Measurements from ENCODE around the gene DDX20.
A peak's percentile ranks its signal among the peaks of the same experiment; 100 is the strongest.
"Not testable (repeated sequence)": the region's sequence is repeated elsewhere in the genome, so short reads cannot be mapped to it uniquely, and the experiment has no call there.

DDX20 gene

DNA sequence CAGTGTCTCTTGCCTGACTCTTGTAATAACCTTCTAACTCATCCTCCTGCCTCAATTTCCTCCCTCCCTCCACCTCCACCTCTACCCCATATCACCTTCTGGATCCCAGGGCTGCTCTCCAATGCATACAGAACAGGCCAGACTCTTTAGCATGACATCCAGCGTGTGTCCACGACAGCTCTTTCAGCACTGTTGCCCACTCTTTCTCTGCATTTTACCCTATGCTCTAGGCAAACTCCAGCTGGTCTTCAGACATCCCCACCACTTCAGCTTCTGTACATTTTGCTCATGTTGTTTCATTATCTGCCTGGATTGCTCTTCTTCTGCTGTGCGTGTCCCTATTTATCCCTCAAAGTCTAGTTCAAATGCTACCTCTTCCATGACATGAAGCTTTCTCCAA, 21.3 kb upstream of the DDX20 start:
- no peak for DNase-seq

DNA sequence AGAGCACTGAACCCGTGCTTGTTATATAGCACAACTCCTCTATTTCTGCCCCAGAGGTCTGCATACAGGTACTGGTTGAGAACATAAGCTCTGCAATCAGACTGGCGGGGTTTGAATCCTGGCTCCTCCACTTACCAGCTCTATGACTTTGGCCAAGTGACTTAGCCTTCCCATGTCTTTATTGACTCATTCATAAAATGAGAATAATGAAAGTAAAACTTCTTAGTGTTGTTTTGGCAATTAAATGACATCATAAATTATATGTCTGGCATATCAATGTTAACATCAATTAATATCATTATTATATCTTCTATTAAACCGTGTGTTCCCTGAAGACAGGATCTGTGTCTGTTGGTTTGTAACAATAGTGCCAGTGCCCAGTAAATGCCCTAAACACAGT, 20.8 kb upstream of the DDX20 start:
- no peak for DNase-seq

DNA sequence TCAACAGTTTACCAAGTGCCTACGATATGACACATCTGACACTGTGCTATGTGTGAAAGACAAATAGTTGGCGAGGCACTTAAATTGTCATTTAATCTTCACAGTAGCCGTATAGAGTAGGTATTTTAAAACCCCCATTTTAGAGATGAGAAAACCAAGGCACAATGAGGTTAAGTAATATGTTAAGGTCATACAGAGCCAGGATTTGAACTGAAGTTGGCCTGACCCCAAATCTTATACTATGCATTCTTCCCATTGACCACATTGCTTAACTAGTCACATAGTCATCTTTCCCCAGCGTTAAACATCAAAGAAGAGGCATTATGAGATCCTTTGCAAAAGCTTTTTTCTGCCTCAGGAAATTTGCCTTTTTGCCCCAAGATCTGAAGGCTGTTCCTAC, 20.4 kb upstream of the DDX20 start:
- no peak for DNase-seq

DNA sequence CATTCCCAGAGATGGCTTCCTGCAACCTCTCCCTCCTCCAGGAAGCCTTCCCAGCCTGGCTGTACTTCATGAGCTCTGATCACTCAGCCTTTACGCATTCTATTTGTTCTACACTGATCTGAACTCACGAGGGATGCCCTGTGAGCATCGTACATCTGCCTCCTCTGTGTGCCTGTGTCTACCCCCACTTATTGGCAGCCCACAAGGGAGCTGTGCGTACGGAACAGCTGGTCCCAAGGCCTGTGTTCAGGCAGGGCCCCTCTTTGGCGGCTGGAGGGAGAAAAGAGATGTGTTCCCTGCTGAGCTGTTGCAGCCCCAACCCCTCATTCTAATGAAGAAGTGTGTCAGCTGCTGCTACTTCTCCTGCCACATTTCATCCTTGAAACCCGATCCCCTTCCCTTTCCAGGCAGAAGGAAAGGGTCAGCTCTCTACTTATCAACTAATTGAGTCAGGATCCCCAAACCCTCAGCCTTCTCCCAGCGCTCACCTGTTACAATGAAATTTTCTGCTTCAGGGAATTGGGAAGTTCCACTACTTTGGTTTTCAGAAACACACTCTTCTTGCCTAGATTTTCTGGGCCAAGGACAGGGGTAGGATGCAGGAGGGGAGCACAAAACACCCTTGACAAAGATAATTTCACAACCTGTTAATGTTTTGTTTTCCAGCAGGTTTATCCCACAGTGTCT, 19.7 kb upstream of the DDX20 start:
- no peak for DNase-seq

DNA sequence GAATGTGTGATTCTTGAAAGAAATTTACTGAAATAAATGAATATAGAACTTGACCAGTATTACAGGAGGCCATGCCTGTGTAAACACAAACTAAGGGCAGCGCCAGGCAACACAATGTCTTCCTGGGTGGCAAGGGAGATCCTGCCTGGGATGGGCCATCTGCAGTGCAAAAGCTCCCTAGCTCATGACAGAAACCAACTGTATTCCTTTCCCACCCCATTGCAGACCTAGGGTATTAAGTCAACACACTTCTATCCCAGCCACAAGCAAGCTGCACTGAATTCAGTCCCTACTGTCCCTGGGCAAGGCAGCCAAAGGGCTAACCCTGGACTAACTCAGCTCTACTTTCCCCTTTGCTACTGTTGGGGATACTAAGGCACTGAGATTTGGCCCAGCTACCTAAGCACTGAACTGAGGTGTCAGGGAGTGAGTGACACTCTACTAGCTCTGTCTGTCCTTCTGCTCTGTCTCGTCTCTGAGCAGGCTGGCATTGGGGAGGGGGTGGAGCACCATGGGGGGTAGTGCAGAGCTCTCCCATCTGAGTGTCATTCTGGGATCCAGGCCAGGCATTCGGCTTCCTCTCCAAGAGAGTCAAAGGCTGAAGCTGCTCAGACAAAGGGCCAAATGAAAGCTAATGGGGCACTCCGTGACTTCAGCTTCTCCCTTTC, 19.0 kb upstream of the DDX20 start:
- DNase-seq, result no peak

DNA sequence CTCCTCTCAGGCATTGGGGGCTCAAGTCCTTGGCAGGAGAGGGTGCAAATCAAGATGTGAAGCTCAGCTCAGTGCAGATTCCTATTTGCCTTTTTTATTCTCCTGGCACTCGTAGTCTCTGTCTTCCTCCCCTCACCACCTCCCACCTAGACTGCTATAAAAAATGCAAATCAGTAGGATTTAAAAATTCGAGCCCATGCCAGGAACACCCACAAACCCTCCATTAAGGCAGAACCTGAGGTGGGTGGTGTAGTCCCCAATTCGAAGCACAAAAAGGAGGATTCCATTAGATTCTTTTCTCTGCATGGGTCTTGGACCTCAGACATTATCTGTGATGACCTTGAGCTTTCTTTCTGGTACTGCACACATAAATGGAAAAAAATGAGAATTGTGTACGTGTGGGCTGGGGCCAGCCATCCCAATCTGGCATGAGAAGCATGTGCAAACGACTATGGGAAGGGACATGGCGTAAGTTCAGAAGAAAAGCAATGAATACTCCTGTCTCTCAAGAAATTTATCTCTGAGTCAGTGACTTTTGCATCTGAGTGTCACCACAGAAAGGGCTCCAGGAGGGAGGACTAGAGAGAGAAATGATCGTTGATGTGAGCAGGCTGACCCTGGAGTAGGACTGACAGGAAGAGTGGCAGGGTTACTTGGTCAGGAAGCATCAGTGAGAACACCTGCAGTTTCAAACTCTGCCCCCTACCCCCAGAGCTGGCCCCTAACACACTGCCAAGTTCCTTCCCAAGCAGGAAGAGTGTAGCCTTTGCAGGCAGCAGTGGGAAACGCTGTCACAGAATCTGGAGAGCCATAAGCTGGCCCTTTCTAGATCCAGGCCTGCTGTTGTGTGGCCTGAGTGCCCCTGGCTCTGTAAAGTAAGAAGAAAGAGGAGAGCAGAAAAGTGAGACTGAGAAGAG, 18.2 kb upstream of the DDX20 start:
- no peak for DNase-seq

DNA sequence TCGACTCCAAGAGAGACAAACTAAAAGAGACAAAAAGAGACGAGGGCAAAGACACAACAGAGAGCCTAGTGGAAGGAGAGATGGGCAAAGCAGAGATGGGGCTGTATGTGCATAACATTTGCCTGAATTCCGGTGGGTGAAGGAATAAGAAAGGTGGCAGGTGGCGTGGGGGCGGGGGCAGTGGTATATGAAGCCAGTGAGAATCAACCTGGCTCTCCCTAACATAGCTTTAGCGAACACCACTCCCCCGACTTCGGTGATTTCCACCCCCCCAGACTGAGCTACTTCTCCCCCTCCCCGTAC, 17.6 kb upstream of the DDX20 start:
- DNase-seq, result no peak

DNA sequence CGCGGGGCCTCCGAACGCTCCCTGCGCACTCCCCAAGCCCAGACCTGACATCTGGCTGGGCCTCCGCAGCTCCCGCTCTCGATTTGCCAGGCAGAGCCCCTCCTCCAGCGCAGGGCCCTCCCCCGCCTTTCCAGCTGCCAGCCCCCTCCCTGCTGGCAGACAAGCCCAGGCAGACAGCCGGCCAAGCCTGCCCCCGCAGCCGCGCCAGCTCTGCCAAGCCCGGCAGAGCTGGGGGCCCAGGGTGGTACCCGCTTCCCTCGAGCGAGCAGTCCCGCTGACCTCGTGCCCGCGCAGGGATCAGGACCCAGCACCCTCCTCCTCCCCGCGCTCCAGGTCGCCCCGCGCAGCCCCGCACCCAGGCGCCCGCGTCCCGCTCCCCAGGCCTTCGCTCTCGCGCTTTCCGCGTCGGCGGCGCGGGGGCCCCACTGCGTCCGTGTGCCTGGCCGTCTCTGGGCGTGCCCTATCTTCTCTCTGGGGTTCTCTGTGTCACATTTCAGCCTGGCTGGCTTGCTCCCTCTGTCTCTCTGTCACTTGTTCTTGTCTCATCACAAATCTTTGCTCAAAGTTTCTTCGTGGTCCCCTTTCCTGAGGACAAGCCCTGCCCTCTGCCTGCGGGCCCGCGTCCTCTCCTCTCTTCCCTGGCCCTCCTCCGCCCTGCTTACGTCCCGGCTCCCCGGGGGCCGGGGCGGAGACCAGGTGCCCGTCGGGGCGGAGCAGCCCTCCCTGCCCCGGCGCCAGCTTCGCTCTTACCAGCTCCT, 17.1 kb upstream of the DDX20 start:
- DNase-seq, result no peak

DNA sequence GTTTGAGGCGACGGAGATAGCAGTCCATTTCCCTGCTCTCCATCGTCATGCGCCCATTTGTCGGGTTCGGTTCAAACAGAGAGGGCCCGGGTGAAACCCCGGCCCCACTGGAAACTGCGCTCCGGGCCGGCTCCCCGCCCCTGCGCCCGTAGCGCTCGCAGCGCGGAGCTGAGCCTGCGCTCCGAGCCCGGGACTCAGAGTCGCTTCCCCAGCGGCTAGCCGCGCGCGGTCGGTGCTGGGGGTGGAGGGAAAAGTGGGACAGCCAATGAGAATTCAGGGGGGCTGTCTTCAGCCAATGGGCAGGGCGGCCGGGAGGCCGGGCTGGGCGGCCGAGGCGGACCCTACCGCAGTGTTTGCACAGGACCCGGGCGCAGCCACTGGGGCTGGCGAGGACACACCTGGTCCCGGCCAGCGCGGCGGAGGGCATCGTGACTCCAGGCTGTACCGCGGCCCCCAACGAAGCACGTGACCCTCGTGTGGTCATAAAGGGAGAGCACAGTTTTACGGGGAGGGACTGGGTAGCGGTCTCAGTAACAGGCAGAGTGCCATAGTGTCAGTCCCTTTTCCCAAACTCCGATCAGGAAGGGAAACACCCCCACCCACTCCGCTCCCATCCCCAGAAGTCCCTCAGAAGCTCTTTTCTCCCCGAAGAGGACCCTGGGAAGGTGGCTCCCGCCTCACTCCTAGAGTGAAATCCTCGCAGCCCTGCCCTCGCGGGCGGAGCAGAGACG, 16.3 kb upstream of the DDX20 start, which contains the start of gene INKA2:
Gene INKA2 (minus strand): TSS at position 202 of the 731 bp plus-strand sequence. CDS start 153 bp downstream, at position 49.
- DNase-seq, result peak; percentile 43

DNA sequence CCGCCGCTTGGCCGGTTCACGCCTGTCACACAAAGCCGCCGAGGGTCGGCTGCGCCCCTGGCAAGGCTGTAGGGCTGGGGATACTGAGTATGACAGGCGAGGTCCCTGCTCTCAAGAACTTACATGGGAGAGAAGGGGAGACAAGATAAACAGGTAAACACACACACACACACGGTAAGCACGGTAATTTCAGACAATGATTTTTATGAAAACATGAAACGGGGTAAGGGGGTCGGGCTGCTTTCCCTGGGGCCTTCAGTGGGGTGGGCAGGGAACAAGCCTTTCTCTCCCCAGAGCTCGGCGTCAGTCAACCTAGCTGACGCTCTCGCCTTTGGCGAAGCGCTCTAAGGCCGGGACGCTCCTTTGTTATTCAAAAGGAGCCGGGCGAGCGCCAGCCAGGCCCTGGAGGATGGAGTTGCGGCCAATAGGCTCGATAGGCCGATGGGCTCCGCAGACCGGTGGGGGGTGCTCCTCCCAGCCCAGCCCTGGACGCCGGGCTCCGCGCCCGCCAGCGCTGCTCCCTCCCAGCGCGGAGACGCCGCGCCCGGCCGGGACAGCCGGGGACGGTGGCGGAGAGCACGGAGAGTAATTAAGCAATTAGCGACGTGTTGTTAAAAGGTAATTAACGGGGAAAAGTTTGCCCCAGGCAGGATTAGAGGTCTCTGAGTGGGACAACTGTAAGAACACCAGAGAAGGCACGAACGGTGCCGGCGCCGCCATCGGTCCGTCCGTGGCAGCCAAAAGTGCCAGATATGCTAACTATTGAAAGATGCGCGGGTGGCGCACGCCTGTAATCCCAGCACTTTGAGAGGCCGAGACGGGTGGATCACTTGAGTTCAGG, 15.6 kb upstream of the DDX20 start:
- no peak for DNase-seq

DNA sequence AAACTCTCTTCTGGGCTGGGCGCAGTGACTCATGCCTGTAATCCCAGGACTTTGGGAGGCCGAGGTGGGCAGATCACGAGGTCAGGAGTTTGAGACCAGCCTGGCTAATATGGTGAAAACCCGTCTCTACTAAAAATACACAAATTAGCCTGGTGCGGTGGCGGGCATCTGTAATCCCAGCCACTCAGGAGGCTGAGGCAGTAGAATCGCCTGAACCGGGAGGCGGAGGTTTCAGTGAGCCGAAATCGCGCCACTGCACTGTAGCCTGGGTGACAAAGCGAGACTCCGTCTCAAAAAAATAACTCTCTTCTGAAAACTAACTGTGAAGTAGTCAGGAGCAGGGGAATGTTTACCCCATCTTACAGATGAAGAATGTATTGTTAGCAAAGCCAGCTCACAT, 13.4 kb upstream of the DDX20 start:
- not testable (repeated sequence) for DNase-seq

DNA sequence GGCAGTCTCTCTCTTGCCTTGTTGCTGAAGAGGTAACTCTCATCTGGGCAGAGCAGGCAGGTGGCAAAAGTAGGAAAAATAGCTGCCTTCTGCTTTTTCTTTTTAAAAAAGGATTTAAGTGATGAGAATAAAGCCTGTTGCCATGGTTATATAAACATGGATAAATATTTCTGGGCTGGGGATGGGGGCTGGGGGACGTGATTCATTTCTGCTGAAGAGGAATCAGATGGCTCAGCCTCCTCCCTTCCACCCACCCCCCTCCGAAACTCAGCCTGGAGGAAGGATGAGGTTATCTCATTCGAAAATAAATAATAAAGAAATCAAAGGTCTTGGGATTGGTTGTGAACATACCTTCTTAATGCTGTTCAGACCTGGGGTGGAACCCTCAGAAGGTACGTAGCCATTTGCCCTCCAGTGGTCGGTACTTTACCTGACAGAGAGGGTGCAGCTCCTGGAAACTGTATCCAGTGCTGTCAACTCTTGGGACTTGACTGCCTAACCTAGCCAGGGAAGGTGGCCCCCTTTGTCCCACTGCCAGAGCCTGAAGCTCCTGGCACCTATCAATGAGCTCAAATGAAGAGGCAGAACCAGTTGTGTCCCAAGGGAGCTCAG, 12.7 kb upstream of the DDX20 start:
- no peak for DNase-seq

DNA sequence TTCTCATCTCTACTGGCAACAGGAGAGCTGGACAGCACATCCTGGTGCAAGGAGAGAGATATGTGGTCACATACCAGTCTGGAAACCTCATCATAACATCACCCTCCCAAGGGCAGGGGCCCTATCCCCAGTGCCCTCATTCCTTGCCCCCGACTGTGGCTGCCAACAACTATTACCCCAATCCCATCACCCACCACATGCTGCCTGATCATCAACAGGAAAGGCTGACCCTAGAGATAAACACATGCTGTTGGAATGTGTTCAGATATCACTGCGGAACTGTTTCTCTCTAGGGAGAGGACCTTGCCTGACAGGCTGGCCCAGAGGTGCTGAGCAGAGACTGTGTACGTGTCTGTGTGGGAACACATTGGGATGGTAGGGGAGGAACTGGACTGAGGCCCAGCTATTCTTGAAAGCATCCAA, 12.0 kb upstream of the DDX20 start:
- DNase-seq, result no peak

DNA sequence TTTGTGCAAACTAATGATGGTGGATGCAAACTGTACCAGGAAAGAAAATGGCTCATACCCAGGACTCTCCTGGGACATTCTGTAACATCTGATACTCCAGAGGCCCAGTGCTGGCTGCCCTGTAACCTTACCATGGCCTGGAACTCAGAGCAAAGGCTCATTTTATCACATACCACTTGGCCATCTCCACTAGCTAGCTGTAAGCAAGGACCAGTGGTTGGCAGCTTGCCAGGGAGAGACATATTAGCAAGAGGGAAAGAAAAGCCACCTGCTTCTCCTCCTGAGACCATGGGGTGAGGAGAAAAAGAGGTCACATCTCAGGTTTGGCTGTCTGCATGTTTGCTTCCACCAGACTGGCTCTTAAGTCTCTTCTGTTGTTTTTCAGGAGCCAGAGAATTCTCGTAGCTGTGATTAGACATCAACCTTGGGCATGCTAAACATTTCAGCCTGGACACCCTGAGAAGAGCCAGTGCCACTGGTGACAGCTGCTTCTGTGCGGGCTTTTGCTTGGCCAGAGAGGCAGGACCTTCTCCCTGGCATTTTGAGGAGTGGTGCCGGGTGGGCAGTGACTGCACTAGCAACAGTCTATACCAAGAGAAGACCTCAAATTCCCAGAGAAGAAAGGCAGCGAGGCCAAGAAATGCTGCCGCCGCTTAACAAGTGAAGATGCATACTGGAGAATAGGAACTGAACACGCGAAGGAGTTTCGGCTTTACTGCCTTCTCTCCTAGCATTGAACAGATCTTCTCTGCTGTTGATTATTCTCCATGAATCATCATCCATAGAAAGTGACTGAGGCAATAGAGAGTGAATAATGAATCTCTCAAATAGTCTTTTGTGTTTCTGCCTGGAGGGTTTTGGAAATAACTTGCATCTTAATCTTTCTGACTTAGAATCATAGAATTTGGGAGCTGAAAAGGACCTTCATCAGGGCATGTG, 9.8 kb upstream of the DDX20 start:
- DNase-seq, result no peak

DNA sequence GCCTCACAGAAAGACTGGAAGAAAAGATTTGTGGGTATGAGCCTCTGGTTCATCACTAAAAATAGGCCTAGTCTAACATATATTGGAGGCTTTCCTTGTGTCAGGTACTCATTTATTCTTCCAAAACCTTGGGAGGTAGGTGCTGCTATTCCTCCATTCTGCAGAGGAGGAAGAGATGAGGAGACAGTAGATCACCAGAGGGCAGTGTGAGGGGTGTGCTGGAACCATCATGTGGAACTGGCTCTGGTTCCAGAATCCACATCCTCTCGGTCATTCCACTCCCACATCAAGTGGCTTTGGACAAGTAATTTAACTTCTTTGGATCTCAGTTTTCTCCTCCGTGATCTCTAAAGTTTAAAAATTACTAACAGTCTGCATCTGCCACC, 9.1 kb upstream of the DDX20 start:
- DNase-seq, result no peak

DNA sequence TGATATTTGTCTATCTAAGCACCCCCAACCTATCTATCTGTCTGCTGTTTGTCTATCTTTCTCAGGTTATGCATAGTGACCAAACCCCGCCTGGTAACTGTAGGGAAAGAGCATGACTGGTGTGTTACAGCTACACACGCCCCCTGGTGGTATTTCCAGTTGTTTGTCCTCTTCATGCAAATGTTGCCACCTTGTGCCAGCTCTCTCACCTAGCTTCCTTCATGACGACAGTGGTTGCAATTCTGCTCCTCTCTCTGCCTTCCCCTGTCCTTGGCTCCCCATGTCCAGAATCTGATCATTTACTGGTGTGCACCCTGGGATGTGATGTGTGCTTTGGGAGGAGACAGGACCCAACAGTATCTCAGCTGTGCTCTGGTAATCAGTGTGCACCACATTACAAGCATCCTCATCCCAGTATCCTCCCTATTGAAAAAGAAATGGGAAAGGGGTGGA, 8.4 kb upstream of the DDX20 start:
- peak; percentile 28 for DNase-seq

DNA sequence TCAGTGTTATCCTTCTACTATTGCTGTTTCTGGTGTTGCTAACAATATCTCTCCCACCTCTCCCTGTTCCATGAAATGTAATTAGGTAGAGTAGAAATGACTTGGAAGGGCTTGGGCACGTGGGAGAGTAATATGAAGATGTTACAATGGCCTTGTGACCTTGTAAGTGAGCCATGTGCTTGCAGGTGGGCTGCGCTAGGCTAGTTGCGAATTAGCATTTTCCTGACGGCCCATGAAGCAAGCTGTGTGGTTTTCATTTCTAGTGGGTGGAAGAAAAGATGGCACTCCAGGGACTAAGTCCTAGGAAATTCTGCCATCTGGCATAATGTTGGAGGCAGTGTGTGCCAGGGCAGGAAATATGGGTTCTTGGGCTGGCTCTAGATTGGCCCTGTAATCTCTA, 7.8 kb upstream of the DDX20 start:
- no peak for DNase-seq

DNA sequence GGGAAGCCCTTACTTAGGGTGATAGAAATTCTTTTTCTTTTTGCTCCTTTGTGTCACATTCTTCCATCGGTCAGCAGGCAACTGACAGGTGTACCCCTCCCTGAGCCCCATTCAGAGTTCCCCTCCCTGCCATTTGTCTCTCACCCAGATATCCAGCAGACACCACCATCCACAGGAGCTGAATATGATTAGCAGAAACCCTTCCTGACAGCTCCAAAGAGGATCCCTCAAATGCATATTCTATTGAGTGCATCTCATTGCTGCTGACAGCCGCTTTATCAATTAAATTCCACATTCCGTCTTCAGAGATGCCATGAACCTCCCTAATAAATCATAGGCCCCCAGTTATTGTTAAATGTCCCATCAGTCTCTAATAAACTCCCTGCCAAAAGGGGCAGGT, 6.1 kb upstream of the DDX20 start:
- DNase-seq, result no peak

DNA sequence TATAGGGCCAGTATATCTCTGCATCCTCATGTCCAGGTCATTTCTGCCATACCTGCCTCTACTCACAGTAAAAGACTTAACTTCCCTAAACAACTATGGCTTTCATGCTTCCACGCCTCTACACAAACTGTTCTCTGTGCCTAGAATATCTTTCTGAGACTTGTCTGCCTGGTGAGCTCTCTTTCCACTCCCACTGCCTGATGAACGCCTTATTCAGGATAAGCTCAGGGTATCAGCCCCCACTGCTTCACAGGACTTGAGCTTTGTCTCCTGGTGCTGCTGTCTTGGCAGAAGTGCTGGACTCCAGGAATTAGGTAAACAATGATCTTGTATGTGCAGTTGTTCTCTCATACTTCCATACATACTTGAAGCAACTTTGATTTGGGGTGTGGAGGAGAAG, 4.8 kb upstream of the DDX20 start:
- no peak for DNase-seq
